ENCODE measurements around the gene WTAP.
"Not testable (repeated sequence)": the region's sequence is repeated elsewhere in the genome, so short reads cannot be mapped to it uniquely, and the experiment has no call there.

Gene WTAP

DNA sequence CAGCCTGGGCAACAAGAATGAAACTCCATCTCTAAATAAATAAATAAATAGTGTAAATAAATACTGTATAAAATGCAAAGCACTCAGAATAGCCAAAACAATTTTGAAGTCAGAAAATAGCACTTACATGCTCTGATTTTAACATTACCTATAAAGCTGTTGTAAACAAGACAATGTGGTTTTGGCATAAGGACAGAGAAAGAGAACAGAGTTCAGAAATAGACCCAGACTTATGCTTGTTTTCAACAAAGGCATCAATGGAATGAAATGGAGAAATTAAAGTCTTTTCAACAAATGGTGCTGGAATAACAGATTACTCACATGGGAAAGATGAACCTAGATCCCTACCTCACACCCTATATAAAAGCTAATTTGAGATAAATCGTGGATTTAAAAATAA, 44.9 kb downstream of the WTAP start:
- H3K9me3 ChIP-seq (ENCODE audit: control insufficient read depth, low read length) = no peaks in the 10 kb centered on the region
- DNase-seq (ENCODE audit: low read depth) = no peak
- no peak overlapping the region for H3K4me3 ChIP-seq (ENCODE audit: low read length)
- H3K27me3 ChIP-seq (replicated peaks; ENCODE audit: control insufficient read depth, insufficient read depth, low read length) = no peaks in the 10 kb centered on the region
- no peak overlapping the region for H3K9ac ChIP-seq (ENCODE audit: low read length)
- H3K36me3 ChIP-seq (ENCODE audit: control insufficient read depth, insufficient read depth, low read length, severe bottlenecking) = peaks cover 99% of the 10 kb centered on the region
- H3K4me1 ChIP-seq (ENCODE audit: control insufficient read depth, insufficient read depth, low read length) = no peaks in the 10 kb centered on the region

DNA sequence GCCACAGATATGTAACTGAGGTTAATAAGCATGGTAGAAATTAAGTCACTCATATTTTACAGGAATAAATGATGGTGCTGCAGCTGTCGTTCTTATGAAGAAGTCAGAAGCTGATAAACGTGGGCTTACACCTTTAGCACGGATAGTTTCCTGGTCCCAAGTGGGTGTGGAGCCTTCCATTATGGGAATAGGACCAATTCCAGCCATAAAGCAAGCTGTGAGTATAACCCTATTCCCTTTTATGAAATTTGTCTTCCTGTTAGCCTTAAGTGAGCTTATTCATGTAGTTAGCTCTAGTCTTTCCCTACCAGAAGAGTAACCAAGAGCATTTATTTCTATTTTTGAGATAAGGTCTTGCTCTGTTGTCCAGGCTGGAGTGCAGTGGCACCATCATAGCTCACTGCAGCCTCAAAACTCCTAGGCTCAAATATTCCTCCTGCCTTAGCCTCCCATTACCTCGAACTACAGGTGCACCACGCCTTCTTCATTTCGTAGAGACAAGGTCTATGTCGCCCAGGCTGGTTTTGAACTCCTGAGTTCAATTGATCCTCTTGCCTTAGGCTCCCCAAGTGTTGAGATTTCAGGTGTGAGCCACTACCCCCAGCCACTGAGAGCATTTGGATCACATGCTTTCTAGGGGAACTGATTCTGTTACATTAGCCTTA, 50.1 kb downstream of the WTAP start:
- Histone ChIP-seq H3K4me3 (ENCODE audit: low read length) (no peak overlapping the region), H3K4me1 (ENCODE audit: control insufficient read depth, insufficient read depth, low read length) (no peaks in the 10 kb centered on the region), H3K27me3 (replicated peaks; ENCODE audit: control insufficient read depth, insufficient read depth, low read length) (no peaks in the 10 kb centered on the region), H3K36me3 (ENCODE audit: control insufficient read depth, insufficient read depth, low read length, severe bottlenecking) (peaks cover 100% of the 10 kb centered on the region), H3K9ac (ENCODE audit: low read length) (no peak overlapping the region), H3K9me3 (ENCODE audit: control insufficient read depth, low read length) (no peaks in the 10 kb centered on the region)
- no peak for DNase-seq (ENCODE audit: low read depth)

DNA sequence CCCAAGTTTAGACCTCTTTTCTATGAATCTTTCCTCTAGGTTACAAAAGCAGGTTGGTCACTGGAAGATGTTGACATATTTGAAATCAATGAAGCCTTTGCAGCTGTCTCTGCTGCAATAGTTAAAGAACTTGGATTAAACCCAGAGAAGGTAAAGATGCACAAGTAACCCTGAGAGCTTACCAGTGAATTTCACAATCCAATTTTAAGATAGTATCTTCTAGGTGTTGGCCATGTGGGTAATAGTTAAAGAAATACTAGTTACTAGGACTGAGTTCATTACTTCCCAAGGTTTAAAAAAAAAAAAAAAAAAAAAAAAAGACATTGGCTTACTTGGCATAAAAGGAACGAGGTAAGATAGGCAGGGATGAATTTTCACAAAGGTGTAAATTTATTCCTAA, 50.8 kb downstream of the WTAP start:
- no peaks in the 10 kb centered on the region for H3K4me1 ChIP-seq (ENCODE audit: control insufficient read depth, insufficient read depth, low read length)
- H3K9ac ChIP-seq (ENCODE audit: low read length) = no peak overlapping the region
- no peaks in the 10 kb centered on the region for H3K27me3 ChIP-seq (replicated peaks; ENCODE audit: control insufficient read depth, insufficient read depth, low read length)
- H3K36me3 ChIP-seq (ENCODE audit: control insufficient read depth, insufficient read depth, low read length, severe bottlenecking) = peaks cover 100% of the 10 kb centered on the region
- no peak for DNase-seq (ENCODE audit: low read depth)
- no peak overlapping the region for H3K4me3 ChIP-seq (ENCODE audit: low read length)
- no peaks in the 10 kb centered on the region for H3K9me3 ChIP-seq (ENCODE audit: control insufficient read depth, low read length)

DNA sequence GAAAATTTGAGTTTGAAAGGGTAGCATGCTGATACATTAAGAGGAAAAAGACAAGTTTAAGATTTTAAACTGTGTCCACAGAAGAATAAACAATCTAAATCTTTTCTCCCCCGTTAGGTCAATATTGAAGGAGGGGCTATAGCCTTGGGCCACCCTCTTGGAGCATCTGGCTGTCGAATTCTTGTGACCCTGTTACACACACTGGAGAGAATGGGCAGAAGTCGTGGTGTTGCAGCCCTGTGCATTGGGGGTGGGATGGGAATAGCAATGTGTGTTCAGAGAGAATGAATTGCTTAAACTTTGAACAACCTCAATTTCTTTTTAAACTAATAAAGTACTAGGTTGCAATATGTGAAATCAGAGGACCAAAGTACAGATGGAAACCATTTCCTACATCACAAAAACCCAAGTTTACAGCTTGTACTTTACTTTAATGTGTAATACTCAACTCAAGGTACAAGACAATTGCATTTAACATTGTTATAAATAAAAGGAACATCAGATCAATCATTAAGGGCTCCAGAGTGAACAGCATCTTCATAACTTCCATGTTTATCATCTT, 51.3 kb downstream of the WTAP start:
- no peaks in the 10 kb centered on the region for H3K4me1 ChIP-seq (ENCODE audit: control insufficient read depth, insufficient read depth, low read length)
- H3K9ac ChIP-seq (ENCODE audit: low read length) = no peak overlapping the region
- H3K36me3 ChIP-seq (ENCODE audit: control insufficient read depth, insufficient read depth, low read length, severe bottlenecking) = peaks cover 100% of the 10 kb centered on the region
- no peaks in the 10 kb centered on the region for H3K9me3 ChIP-seq (ENCODE audit: control insufficient read depth, low read length)
- no peaks in the 10 kb centered on the region for H3K27me3 ChIP-seq (replicated peaks; ENCODE audit: control insufficient read depth, insufficient read depth, low read length)
- H3K4me3 ChIP-seq (ENCODE audit: low read length) = no peak overlapping the region
- no peak for DNase-seq (ENCODE audit: low read depth)

DNA sequence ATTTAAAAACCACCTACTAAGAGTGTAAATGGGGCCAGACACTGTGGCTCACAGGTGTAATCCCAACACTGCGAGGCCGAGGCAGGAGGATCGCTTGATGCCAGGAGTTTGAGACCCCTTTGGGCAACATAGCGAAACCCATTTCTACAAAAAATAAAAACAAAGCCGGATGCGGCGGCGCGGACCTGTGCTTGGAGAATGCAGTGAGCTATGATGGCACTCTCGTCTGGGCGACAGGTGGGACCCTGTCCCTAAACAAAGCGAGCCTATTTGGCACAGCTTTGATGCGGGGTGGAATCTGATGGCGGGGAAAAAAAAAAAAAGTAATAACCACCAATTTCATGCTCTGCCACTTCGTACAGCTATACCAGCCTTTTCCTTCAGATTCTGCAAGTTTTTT, 61.0 kb downstream of the WTAP start:
- Histone ChIP-seq H3K4me3 (ENCODE audit: low read length) (peak overlapping the region; percentile 95), H3K36me3 (ENCODE audit: control insufficient read depth, insufficient read depth, low read length, severe bottlenecking) (peaks cover 53% of the 10 kb centered on the region), H3K4me1 (ENCODE audit: control insufficient read depth, insufficient read depth, low read length) (peaks cover 44% of the 10 kb centered on the region), H3K9ac (ENCODE audit: low read length) (peak overlapping the region; percentile 96), H3K27me3 (replicated peaks; ENCODE audit: control insufficient read depth, insufficient read depth, low read length) (no peaks in the 10 kb centered on the region), H3K9me3 (ENCODE audit: control insufficient read depth, low read length) (no peaks in the 10 kb centered on the region)
- DNase-seq (ENCODE audit: low read depth) = no peak

DNA sequence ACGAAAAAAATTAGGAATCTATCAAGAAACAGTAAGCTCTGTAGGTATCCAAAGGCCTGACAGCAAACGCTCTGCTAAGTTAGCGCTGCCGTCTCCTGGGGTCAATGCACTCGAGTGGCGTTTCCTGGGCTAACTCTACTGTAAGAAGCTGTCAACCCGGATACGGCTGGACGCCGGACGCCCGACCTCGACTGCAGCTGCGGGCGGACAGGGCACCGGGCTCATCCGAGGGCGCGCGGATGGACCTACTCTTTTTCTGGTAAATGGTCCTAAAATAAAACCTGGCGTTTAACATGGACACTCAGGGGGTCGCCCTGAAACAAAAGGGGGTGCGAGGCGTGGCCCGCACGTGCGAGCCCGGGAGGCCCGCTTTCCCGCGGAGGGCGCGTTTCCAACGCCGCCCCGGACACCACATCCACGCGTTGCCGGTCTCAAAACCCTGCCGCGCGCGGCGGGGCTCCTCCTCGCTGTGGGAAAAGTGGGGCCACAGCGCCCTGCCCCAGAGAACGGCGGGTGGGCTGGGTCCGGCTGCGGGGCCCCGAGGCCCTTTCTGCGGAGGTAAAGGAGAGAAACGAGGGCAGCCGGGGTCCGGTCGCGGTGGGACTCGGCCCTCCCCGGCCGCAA, 61.6 kb downstream of the WTAP start:
- Histone ChIP-seq H3K9ac (ENCODE audit: low read length) (peak overlapping the region; percentile 96), H3K4me3 (ENCODE audit: low read length) (peak overlapping the region; percentile 95), H3K4me1 (ENCODE audit: control insufficient read depth, insufficient read depth, low read length) (peaks cover 44% of the 10 kb centered on the region), H3K27me3 (replicated peaks; ENCODE audit: control insufficient read depth, insufficient read depth, low read length) (no peaks in the 10 kb centered on the region), H3K36me3 (ENCODE audit: control insufficient read depth, insufficient read depth, low read length, severe bottlenecking) (peaks cover 50% of the 10 kb centered on the region), H3K9me3 (ENCODE audit: control insufficient read depth, low read length) (no peaks in the 10 kb centered on the region)
- DNase-seq (ENCODE audit: low read depth) = peak; percentile 71

DNA sequence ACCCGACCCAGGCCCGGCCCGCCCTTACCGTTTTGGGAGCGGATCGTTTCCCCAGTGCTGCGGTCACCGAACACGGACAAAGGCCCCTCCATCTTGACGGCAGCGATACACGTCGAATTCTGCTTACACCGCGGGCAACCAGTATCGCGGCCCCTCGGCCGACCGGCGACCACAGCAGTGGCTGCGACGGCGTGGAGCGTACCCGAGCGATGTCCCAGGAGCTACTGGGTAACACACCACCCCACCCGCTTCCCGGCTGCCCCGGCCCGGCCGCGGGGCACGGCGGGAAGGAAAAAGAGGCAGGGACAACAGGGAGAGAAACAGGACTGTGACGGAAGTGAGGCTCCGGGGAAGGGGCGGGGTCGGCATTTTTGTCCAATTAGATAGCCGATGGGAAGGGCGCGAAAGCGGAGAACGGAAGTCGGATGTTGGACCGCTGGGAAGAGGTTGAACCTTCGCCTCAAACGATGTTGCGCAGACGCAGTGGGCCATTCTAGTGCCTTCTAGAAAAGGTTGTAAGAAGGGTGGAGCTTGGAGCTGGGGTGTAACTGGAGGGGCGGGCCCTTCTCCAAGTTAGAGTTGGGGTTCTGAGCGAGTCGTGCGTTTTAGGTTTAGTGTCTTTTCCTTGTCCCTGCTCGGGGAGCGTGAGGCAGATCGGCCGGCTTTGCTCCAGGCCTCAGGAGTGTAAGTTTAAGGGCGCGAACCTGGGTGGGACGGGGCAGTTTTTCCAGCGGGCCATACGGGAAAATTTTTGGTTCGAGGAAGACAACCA, 62.3 kb downstream of the WTAP start, which contains the start of gene TCP1:
TCP1 (minus strand) TSS at position 226 of the 772 bp plus-strand sequence; CDS start at position 92, 134 bp downstream.
- Histone ChIP-seq H3K4me3 (ENCODE audit: low read length) (peak within 1 kb of the TSS; percentile 95), H3K27me3 (replicated peaks; ENCODE audit: control insufficient read depth, insufficient read depth, low read length) (no peaks in the 10 kb centered on the region), H3K36me3 (ENCODE audit: control insufficient read depth, insufficient read depth, low read length, severe bottlenecking) (peaks cover 50% of the 10 kb centered on the region), H3K9me3 (ENCODE audit: control insufficient read depth, low read length) (no peaks in the 10 kb centered on the region), H3K4me1 (ENCODE audit: control insufficient read depth, insufficient read depth, low read length) (peaks cover 44% of the 10 kb centered on the region), H3K9ac (ENCODE audit: low read length) (peak within 1 kb of the TSS; percentile 96)
- DNase-seq (ENCODE audit: low read depth) = peak; percentile 100

DNA sequence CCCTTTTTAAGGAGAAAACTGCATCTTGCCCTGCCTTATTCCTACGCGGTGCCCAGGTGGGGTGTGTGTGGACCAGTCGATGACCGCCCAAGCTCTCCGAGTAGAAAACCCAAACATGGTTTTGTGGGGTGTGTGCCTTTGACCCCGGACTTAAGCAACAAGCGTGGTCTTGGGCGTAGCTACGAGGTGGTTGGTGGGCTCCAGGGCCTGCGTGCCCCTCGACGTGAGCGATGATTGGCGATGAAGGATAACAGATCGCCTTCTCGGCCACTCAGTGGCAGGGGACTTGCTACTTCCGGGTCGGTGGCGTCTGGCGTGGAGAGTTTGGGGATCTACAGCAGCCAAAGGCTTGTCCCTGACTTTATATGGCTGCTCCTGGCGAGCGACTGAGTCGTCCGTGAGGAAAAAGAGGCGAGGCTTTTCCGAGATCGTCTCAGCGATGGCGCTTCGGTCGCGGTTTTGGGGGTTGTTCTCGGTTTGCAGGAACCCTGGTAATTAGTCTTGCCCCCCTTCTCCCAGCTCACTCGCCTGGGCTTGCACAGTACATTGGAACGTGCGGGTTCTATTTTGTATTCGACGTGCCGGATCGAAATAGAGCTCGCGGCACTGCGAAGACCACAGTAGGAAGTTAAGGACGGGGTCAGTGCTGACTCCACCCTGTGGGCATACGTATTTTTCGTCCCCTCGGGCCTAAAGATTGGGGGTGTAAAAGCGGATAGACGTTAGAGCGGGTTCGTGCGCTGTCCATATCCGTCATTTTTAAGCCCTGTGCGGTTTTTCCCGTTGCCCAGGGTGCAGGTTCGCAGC, 63.0 kb downstream of the WTAP start, which contains the start of gene MRPL18:
MRPL18 (plus strand) TSS at position 319 of the 807 bp plus-strand sequence; CDS start at position 440, 121 bp downstream.
- DNase-seq (ENCODE audit: low read depth) = peak; percentile 98
- Histone ChIP-seq H3K9me3 (ENCODE audit: control insufficient read depth, low read length) (no peaks in the 10 kb centered on the region), H3K4me1 (ENCODE audit: control insufficient read depth, insufficient read depth, low read length) (peaks cover 44% of the 10 kb centered on the region), H3K36me3 (ENCODE audit: control insufficient read depth, insufficient read depth, low read length, severe bottlenecking) (peaks cover 42% of the 10 kb centered on the region), H3K9ac (ENCODE audit: low read length) (peak within 1 kb of the TSS; percentile 96), H3K27me3 (replicated peaks; ENCODE audit: control insufficient read depth, insufficient read depth, low read length) (no peaks in the 10 kb centered on the region), H3K4me3 (ENCODE audit: low read length) (peak within 1 kb of the TSS; percentile 95)

DNA sequence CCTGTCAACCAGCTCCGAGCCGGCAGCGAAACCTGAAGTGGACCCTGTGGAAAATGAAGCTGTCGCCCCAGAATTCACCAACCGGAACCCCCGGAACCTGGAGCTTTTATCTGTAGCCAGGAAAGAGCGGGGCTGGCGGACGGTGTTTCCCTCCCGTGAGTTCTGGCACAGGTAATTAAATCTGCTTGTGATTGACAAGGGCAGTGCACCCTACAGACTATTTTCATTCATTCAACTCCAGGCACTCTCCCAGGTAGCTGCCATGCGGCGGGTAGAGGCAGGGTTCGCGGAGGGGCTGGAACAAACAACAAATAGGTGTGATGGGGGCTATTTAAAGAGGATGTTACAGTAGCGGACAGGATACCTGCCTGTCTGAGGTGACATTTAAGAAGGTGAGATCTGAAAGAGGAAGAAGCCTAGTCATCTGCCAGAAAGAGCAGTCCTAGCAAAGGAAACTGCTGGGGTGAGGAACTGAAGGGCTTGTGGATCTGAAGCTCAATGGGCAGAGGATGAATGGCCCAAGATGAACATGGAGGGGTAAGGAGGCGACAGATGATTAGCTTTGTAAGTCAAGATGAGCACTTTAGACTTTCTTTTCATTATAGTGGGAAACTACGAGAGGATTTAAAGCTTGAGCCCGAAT, 63.8 kb downstream of the WTAP start:
- peaks cover 39% of the 10 kb centered on the region for H3K36me3 ChIP-seq (ENCODE audit: control insufficient read depth, insufficient read depth, low read length, severe bottlenecking)
- peak overlapping the region; percentile 95 for H3K4me3 ChIP-seq (ENCODE audit: low read length)
- H3K4me1 ChIP-seq (ENCODE audit: control insufficient read depth, insufficient read depth, low read length) = peaks cover 40% of the 10 kb centered on the region
- no peak for DNase-seq (ENCODE audit: low read depth)
- peak overlapping the region; percentile 96 for H3K9ac ChIP-seq (ENCODE audit: low read length)
- H3K9me3 ChIP-seq (ENCODE audit: control insufficient read depth, low read length) = no peaks in the 10 kb centered on the region
- no peaks in the 10 kb centered on the region for H3K27me3 ChIP-seq (replicated peaks; ENCODE audit: control insufficient read depth, insufficient read depth, low read length)

DNA sequence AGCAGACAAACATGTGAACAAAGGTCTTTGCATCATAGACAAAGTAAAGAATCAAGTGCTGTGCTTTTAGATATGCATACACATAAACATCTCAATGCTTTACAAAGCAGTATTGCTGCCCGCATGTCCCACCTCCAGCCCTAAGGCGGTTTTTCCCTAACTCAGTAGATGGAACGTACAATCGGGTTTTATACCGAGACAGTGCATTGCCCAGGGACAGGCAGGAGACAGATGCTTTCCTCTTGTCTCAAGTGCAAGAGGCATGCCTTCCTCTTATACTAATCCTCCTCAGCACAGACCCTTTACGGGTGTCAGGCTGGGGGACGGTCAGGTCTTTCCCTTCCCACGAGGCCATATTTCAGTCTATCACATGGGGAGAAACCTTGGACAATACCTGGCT, 67.7 kb downstream of the WTAP start:
- H3K27me3 ChIP-seq (replicated peaks; ENCODE audit: control insufficient read depth, insufficient read depth, low read length); H3K4me3 ChIP-seq (ENCODE audit: low read length); H3K9ac ChIP-seq (ENCODE audit: low read length); H3K9me3 ChIP-seq (ENCODE audit: control insufficient read depth, low read length); DNase-seq (ENCODE audit: low read depth): not testable (repeated sequence)
- Histone ChIP-seq H3K4me1 (ENCODE audit: control insufficient read depth, insufficient read depth, low read length) (peaks cover 16% of the 10 kb centered on the region), H3K36me3 (ENCODE audit: control insufficient read depth, insufficient read depth, low read length, severe bottlenecking) (peaks cover 61% of the 10 kb centered on the region)
